Jurkat, Clone E6-1 (cell line): ENCODE data around the gene DDX60. TPM values are rescaled to one million over a fixed set of nuclear protein-coding genes. Genes with fewer than 3 reads are reported as not detected.
"Not testable (repeated sequence)": the region's sequence is repeated elsewhere in the genome, so short reads cannot be mapped to it uniquely, and the experiment has no call there.

Experiments used
- DNase-seq: peaks from one replicate; pipeline ENCODE4 v3.0.0-alpha.2; 2011; ENCODE audit warnings: low read depth, low spot score
- H3K4me3 ChIP-seq: 2 replicates; pipeline ENCODE4 v1.5.1; 2011; ENCODE audit warnings: mild to moderate bottlenecking, low read length, control low read depth, moderate library complexity
- polyA plus RNA-seq: library from polyadenylated mRNA; unstranded; fragments of >200 nt; gene quantifications from one replicate; pipeline ENCODE4 v1.2.1, GENCODE V29; 2012; ENCODE audit warnings: missing spikeins; ENCODE audit not compliant: insufficient read length, insufficient read depth

The DDX60 gene, protein sequence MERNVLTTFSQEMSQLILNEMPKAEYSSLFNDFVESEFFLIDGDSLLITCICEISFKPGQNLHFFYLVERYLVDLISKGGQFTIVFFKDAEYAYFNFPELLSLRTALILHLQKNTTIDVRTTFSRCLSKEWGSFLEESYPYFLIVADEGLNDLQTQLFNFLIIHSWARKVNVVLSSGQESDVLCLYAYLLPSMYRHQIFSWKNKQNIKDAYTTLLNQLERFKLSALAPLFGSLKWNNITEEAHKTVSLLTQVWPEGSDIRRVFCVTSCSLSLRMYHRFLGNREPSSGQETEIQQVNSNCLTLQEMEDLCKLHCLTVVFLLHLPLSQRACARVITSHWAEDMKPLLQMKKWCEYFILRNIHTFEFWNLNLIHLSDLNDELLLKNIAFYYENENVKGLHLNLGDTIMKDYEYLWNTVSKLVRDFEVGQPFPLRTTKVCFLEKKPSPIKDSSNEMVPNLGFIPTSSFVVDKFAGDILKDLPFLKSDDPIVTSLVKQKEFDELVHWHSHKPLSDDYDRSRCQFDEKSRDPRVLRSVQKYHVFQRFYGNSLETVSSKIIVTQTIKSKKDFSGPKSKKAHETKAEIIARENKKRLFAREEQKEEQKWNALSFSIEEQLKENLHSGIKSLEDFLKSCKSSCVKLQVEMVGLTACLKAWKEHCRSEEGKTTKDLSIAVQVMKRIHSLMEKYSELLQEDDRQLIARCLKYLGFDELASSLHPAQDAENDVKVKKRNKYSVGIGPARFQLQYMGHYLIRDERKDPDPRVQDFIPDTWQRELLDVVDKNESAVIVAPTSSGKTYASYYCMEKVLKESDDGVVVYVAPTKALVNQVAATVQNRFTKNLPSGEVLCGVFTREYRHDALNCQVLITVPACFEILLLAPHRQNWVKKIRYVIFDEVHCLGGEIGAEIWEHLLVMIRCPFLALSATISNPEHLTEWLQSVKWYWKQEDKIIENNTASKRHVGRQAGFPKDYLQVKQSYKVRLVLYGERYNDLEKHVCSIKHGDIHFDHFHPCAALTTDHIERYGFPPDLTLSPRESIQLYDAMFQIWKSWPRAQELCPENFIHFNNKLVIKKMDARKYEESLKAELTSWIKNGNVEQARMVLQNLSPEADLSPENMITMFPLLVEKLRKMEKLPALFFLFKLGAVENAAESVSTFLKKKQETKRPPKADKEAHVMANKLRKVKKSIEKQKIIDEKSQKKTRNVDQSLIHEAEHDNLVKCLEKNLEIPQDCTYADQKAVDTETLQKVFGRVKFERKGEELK (N-terminal part only)
- 4.5 TPM for polyA plus RNA-seq

DNA sequence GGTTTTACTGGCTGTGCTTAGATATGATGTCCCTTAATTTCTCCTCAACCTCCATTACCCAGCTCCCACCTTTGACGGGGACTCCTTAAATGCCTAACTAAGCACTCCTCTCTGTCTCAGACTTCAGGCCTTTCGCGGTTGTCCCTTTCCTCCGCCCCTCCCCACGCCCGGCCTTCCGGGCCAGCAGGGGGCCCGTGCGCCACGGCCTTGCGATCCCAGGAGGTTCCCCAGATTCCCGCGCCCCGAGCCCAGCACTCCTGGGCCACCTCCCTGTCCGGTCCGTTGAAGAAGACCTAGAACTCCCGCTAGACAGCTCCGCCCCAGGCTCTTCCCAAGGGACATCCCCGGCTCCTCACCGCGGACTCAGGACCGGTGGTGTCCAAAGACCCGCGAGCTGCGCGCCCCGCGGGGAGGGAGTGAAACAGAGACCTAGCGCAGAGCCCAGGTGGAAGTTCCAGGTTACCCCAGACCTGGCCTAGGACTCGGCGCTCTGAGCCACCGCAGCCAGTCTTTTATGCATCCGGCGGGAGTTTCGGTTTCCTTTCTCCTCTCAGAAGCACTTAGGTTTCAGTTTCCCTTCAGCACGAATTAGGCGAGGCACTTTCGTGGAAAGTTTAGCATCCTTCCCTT is at the start of gene DDX60:
TSS of gene DDX60 (minus strand) at position 487 of the 630 bp plus-strand sequence. CDS start 7,493 bp downstream, outside the sequence.
- peak within 1 kb of the TSS; percentile 62 for H3K4me3 ChIP-seq
- peak; percentile 82 for DNase-seq

DNA sequence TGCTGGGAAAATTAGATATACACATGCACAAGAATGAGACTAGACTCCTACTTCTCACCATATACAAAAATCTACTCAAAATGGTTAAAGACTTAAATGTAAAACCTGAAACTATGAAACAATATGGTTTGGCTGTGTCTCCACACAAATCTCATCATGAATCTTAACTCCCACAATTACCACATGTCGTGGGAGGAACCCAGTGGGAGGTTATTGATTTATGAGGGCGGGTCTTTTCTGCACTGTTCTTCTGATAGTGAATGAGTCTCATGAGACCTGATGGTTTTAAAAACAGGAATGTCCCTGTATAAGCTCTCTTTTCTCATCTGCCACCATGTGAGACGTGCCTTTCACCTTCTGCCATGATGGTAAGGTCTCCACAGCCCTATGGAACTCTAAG is 48.5 kb upstream of the DDX60 start:
- no peak overlapping the region for H3K4me3 ChIP-seq
- DNase-seq, result no peak

DNA sequence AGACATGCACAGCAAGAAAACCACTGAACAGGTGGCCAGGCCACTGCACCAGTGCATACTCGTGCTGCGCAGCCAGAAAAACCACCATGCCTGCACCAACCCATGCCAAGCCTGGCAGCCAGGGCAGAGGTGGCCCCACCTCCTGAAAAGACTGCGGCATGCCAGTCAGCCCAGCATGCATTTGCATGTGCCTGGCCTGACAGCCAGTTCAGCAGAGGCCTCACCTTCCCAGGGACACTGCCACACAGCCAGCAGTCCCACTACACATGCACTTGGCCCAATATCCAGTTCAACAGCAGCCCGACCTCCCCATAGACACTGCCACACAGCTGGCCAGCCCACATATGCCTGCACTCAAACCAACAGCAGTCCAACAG is 43.5 kb upstream of the DDX60 start:
- no peak for DNase-seq

DNA sequence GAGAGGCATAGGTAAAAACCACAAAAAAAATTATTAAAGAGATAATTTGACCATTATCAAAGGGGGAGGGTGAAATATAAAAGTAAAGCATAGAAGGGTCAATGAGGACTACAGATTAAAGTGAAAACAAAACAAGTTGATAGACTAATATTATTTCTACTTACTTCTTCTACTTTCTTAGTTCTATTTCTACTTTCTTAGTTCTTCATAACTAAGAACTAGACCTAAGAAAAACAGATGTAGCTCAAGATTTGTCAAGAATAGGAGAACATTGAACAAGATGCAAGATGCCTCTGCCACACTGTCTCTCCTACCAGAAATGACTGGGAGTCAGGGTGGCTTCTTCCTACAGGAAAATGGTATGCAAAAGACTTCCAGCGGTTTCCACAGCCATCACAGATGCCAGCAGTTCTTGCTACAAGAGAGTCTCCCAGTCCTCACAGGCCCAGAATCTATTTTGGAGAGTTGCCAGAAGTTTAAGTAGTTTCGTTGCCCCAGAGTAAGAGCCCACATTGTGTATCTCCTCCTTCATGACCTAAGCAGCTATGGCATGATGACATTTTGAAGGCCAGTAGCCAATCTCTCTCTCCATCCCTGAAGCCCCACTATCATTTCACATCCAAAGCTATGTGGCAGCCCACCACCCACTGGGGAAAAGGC is 42.9 kb upstream of the DDX60 start:
- no peak for DNase-seq
- no peak overlapping the region for H3K4me3 ChIP-seq

More for the DNA sequence above, 43.5 kb upstream of the DDX60 start:
- no peak overlapping the region for H3K4me3 ChIP-seq

DNA sequence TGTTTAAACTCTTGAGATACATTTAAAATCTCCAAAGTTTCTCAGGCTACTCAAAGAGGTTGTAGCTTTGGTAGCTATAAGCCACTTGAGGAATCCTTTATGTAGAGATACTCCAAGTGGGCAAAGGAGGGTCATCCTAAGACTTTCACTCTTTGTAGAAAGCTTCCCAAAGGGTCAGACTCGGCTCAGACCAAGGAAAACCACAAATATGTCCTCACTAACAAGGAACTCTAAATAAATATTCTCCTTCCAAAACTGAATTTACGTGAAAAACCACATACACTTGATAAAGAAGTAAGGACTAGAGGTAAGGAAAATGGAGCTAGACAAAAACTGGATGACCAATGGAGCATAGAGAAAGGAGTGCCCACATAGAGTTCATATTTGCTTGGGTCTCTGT is 41.7 kb upstream of the DDX60 start:
- H3K4me3 ChIP-seq, result no peak overlapping the region

DNA sequence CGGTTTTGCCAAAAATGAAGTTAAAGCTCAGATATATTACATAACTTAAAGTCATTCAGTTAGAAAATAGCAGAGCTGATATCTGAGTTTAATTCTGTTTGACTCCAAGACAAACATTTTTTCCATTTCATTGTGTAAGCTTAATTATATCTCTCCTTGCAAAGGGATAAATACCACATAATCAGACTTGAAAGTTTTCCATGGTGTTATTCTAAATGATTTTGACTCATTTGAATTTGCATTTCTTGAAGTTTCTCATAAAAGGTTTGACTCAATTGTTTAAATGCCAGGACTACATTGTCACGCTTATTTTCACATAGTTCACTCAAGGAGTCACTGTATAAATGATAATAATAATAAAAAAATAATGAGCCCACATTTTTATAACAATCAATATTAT is 39.4 kb upstream of the DDX60 start:
- H3K4me3 ChIP-seq, result no peak overlapping the region
- DNase-seq, result no peak

More for the DNA sequence above, 41.7 kb upstream of the DDX60 start:
- no peak for DNase-seq

DNA sequence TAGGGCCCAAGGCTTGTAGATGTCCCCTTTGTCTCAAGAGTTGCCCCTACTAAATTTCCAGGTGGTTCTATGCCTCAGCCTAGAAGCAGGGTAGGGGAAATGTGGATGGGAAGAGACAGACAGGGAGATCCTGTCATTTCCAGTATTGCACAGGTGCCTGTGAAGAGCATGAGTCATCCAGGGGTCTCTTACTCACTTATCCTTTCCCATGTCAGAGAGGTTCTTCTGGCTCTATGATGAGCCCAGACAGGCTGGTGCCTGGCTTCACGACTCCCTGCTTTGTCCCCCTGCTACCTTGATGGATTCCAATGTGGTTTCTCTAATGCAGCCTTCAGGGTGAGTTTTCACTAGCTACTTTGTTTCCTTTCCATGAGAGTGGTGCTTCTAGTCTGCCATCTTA is 35.2 kb upstream of the DDX60 start:
- no peak overlapping the region for H3K4me3 ChIP-seq
- no peak for DNase-seq

DNA sequence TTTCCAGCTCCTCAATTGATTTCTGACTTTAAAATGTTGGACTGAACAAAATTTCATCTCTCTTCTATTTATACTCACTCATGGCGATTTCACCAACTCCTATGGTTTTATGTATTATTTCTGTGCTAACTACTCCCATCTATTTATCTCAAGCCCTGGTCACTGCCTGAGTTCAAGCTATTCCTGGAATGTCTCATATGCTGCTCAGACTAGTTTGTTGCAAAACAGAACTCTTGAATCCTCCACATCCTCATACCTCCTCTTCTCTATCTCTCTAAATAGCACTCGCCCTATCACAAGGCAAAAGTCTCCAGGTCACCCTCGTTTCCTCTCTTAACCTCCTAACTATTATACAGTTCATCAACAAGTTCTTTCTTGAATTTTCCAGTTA is 19.0 kb upstream of the DDX60 start:
- DNase-seq, result no peak
- no peak overlapping the region for H3K4me3 ChIP-seq

DNA sequence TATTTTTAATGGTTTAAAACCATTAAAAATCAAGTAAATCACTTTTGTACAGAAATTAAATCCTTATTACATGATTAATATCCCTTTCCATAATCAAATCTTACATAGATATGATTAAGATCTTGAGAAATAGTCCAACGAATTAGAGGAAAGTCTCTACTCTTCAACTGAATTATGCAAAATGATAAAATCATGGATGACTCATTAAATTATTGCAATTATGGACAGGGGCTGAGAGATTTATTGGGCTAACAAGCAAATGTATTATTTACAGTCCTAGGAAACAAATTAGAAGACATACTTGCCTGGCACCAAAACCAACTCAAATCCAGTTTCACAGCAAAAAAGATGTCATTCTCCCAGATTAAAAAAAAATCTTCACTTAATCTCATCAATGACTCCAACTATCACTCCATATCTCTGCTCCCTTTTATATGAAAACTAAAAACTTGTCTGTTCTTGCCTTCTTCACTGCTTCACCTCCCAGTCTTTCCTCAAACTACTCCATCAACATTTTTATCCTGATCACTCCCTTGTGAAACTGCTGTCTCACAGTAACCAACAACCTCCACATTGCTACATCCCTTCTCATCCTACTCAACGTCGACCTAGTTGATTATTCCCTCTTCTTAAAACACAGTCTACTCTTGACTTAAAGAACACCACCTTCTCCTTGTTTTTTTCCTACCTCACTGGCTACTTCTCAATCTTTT is 18.4 kb upstream of the DDX60 start:
- H3K4me3 ChIP-seq, result no peak overlapping the region
- no peak for DNase-seq

DNA sequence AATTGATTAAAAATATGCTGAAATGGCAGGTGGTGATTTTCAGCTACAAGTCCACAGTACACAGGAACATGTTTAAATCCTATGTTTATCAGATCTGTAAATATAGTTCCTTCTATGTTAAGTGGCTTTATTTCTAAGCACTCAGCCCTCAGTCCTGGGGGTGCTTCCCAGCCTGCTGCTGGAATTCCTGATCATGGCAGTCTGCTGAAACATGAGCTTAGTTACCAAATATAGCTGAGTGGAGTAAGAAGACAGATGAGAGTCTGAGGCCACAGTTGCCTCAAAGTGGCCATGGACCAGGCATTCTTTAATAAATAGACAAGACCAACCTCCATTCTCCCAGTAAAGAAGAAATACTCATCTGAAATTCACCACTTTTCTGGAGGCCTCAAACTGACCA is 17.1 kb upstream of the DDX60 start:
- no peak for DNase-seq
- H3K4me3 ChIP-seq, result no peak overlapping the region

DNA sequence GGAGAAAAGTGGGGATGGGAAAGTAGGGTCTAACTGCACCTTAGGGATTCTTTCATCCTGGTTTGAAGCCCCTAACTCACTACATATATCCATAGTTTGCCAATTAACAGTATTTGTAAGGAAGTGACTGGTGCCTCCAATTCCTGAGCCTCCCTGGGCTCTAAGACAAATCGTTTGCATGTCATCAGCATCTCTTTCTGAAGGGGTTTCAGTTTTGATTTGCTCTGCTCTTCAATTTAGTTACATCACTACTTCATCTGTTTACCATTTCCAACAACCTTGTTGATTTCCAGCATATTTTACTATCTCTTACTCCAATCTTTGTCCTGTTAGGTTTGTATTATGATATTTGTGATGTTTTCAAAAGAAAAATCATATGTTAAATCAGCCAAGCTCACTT is 15.5 kb upstream of the DDX60 start:
- no peak overlapping the region for H3K4me3 ChIP-seq
- no peak for DNase-seq

DNA sequence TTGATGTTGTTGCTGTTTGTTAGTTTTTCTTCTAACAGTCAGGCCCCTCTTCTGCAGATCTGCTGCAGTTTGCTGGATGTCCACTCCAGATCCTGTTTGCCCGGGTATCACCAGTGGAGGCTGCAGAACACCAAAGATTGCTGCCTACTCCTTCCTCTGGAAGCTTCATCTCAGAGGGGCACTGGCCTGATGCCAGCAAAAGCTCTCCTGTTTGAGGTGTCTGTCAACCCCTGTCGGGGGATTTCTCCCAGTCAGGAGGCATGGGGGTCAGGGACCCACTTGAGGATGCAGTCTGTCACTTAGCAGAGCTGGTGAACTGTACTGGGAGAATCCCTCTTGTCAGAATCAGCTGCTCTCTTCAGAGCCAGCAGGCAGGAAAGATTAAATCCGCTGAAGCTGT is 12.0 kb upstream of the DDX60 start:
- not testable (repeated sequence) for H3K4me3 ChIP-seq, DNase-seq

DNA sequence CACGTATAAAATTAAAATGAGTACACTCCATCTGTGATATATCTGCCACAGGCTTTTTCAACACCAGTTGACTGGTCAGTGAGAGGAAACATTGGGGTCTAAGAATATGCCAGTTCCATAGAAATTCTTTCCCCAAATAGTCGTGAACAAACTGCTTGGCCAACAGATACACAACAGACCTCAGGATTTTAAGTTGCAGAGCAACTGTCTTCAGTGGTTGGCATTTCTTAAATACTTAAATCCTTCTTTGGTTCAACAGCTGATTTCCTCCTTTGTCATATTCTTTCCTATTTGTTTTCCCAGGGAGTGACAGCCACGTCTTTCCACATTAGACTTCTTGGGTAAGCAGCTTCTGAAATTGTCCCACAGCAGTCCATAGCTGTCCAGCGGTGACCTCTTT is 7.0 kb upstream of the DDX60 start:
- DNase-seq, result no peak
- no peak overlapping the region for H3K4me3 ChIP-seq

DNA sequence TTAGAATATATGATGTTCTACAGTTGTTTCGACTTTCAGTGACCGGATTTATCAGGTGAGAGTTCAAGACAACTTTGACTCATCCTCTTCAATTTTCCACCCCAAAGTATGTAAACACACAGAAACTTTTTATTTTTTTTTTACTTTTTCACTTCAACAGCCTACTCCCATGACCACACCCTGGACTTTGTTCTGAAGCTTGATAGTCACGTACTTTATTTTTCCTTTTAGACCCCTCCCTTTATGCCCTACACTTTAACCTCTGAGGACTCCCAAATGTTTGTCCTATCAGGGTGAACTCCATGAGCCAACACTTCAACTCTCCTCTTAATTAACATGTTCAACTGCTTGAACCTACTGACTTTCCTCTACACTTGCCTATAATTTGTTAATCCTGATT is 2.5 kb upstream of the DDX60 start:
- H3K4me3 ChIP-seq, result no peak overlapping the region
- DNase-seq, result no peak

DNA sequence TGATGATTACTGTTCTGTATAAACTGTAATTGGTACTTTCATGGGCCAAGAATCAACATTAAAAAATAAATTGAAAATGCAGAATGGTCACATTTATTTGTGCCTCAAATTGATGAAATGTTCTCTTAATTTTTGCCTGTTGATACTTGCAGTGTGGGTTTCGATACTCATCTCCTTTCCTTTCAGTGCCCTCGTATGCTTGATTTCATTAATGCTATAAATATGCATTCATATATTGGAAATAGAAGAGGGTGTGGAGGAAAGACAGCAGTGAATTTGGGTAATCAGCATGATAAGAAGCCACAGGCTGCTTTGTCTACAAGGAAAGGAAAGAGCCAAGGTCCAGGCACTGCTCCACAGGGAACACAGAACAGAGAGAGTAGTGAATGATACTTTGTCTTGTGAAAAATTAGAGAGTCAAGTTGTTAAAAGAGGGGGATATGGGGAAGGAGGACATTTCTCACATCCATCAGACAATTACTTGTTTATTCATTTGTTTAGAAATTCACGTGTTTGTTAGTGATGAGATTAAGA is 1.0 kb upstream of the DDX60 start:
- H3K4me3 ChIP-seq, result no peak overlapping the region
- DNase-seq, result no peak

DNA sequence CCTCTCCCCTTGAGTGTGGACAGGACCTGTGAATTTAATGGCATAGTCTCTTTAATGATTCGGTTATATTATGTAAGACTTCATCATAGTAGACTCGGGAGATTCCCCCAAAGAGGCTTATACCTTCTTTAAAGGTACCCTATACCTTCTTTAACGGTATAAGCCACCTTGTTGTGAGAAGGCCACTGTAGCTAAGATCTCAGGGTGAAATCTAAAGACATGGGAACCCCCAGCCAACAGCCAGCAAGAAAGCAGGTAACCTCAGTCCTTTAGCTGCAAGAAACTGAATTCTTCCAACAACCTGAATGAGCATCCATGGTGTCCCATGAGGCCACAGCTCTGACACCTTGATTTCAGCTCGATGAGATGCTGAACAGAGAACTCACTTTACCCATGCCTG is 931 bp downstream of the DDX60 start:
- peak overlapping the region; percentile 62 for H3K4me3 ChIP-seq
- no peak for DNase-seq

DNA sequence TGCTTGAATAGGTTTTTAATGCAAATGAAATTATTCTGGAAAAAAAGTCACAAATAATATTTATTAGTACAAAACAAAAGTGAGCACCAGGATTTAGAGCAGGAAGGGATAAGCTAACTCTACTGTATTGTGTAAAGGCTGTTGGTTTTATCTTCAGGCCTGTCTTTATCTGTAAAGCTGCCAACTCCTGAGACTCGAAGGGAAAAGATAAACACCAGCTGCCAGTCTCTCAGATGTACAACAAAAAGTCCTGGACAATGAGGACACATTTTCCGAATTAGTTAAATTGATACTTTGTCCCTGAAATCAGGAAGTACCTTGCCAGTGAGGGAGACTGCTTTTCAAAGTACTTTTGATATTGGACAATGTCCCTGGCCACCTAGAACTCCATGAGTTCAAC is 8.8 kb downstream of the DDX60 start:
- DNase-seq, result no peak
- no peak overlapping the region for H3K4me3 ChIP-seq

DNA sequence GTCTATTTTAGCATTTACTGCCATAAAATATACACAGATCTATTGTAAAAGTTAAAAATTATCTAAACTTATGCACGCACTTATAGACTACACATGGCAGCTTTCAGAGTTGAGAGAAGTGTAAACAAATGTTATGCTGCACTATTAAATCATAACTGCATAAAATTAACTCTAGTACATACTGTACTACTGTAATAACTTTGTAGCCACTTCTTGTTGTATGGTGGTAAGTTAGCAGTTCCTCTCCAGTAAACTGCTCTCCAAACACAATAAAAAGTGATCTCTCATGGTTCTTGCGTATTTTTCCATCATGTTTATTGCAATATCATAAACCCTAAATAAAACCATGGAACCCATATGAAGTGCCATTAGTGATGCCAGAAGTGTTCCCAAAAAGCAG is 9.6 kb downstream of the DDX60 start:
- no peak for DNase-seq
- no peak overlapping the region for H3K4me3 ChIP-seq
